ENCODE measurements around the gene CCDC61.

DNA sequence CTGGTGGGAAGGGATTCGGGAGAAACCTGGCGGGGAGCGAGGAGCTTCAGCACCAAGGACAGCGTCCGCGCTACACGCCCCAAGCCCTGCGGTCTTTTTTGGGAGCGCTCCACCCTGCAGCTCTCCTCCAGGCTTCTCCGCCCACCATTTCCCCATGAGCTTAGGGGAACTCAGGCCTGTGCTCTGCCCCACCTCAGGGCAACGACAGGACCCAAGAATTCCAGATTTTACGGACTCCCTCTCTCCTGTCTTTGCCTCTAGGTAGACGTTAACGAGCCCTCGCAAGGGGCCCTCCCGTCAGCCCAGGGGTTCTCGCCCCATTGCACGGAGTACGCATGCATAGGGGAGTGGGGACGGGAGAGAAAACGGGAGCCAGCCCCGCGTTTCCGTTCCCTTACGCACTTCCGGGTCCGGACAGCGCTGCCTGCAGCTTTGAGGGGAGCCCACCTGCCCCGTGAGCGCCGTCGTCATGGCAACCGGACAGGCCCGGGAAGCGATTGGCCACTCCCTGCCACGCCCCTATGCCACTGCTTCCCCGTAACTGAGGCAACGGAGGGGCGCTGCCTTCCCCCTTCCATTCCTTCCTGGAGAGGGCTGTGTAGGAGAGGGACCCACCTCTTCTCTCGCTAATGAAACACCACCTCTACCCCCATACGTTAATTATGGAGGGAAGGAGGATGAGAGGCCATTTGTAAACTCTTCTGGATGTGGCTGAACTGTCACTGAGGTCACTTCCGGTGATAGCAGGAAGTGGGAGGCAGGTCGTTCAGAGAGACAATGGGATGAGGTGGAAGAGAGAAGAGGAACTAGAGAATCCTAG is 42.4 kb upstream of the CCDC61 start:
- TF ChIP-seq, protein P1, sequence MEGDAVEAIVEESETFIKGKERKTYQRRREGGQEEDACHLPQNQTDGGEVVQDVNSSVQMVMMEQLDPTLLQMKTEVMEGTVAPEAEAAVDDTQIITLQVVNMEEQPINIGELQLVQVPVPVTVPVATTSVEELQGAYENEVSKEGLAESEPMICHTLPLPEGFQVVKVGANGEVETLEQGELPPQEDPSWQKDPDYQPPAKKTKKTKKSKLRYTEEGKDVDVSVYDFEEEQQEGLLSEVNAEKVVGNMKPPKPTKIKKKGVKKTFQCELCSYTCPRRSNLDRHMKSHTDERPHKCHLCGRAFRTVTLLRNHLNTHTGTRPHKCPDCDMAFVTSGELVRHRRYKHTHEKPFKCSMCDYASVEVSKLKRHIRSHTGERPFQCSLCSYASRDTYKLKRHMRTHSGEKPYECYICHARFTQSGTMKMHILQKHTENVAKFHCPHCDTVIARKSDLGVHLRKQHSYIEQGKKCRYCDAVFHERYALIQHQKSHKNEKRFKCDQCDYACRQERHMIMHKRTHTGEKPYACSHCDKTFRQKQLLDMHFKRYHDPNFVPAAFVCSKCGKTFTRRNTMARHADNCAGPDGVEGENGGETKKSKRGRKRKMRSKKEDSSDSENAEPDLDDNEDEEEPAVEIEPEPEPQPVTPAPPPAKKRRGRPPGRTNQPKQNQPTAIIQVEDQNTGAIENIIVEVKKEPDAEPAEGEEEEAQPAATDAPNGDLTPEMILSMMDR (conservative IDR thresholded peaks at IDR 0.05): no peak
- TF ChIP-seq EZH2 (IDR thresholded peaks at IDR 0.05; ENCODE audit: low read depth): no peak

Data from PC-9 (cell line).